ENCODE results near the gene CLC. TPM values are rescaled to one million over a fixed set of nuclear protein-coding genes. Genes with fewer than 3 reads are reported as not detected.

Gene CLC
- total and polyA plus RNA-seq, 2 of the 8 experiments (the other 6 are each of a cell fraction or from before 2014, with no cell fraction given): 6.4 to 12.4 TPM

- TF ChIP-seq CHD7 (IDR thresholded peaks at IDR 0.05; ENCODE audit: insufficient replicate concordance, low read length) (no peak), CHD1 (IDR thresholded peaks at IDR 0.05; ENCODE audit: low read depth, low read length) (no peak), EGR1 (IDR thresholded peaks at IDR 0.05; ENCODE audit: borderline replicate concordance, low read depth, low read length) (no peak), SAP30 (IDR thresholded peaks at IDR 0.05; ENCODE audit: insufficient read depth, insufficient replicate concordance, low read length) (no peak), NANOG (IDR thresholded peaks at IDR 0.05; ENCODE audit: insufficient read depth, low read depth, low read length, poor library complexity, severe bottlenecking) (no peak), EP300 (IDR thresholded peaks at IDR 0.05; ENCODE audit: borderline replicate concordance in 1 of 2, low read depth in 2 of 2, low read length in 2 of 2) (no peak)
These were observed 53.6 kb downstream of the CLC start (continued) for GRCh38 chr19:39684267-39684666.
